Fibroblast of lung (primary cell): Measurements from ENCODE around the gene PFKP. TPM values are rescaled to one million over a fixed set of nuclear protein-coding genes. Genes with fewer than 3 reads are reported as not detected.
A peak's percentile ranks its signal among the peaks of the same experiment; 100 is the strongest.

ENCODE experiments used
- DNase-seq, 2 donors: peaks; one replicate each; pipeline versions ENCODE4 v3.0.0 to v3.0.0-alpha.2; 2010; ENCODE audit warnings: low read depth in 2 of 2
- H2AFZ ChIP-seq: 2 replicates; pipeline ENCODE4 v1.5.1; 2012; ENCODE audit warnings: low read length, control low read depth, inconsistent platforms
- H3K27ac ChIP-seq: 2 replicates; pipeline ENCODE4 v1.5.1; 2011; ENCODE audit warnings: low read length, control low read depth; ENCODE audit not compliant: insufficient read depth
- H3K27me3 ChIP-seq: 2 replicates; pipeline ENCODE4 v1.5.1; 2011; ENCODE audit warnings: mild to moderate bottlenecking, low read length; ENCODE audit not compliant: control insufficient read depth, insufficient read depth
- H3K36me3 ChIP-seq: 2 replicates; pipeline ENCODE4 v1.5.1; 2011; ENCODE audit warnings: low read length; ENCODE audit not compliant: control insufficient read depth, insufficient read depth
- H3K4me1 ChIP-seq: 2 replicates; pipeline ENCODE4 v1.5.1; 2011; ENCODE audit warnings: low read length; ENCODE audit not compliant: control insufficient read depth, insufficient read depth; ENCODE audit errors: extremely low read depth
- H3K4me2 ChIP-seq: 2 replicates; pipeline ENCODE4 v1.5.1; 2011; ENCODE audit warnings: low read length, control low read depth; ENCODE audit not compliant: insufficient read depth; ENCODE audit errors: extremely low read depth
- H3K4me3 ChIP-seq, 4 experiments: fragments of 200-600 bp in 1 of 4; sonication (generic) in 1 of 4; replicated peaks in 1 of 4; 2 replicates each; pipeline ENCODE4 v1.5.1; 2011 to 2016; ENCODE audit warnings: low read length in 4 of 4, low read depth in 3 of 4, mild to moderate bottlenecking in 3 of 4, control low read depth in 2 of 4, inconsistent platforms in 1 of 4, mixed read lengths in 1 of 4; ENCODE audit not compliant: insufficient read depth in 1 of 4; ENCODE audit errors: control extremely low read depth in 1 of 4
- H3K79me2 ChIP-seq: 2 replicates; pipeline ENCODE4 v1.5.1; 2012; ENCODE audit warnings: mild to moderate bottlenecking, low read length, inconsistent platforms; ENCODE audit not compliant: control insufficient read depth, insufficient read depth
- H3K9ac ChIP-seq: 2 replicates; pipeline ENCODE4 v1.5.1; 2011; ENCODE audit warnings: mild to moderate bottlenecking, low read length, control low read depth; ENCODE audit not compliant: insufficient read depth
- H3K9me3 ChIP-seq: 2 replicates; pipeline ENCODE4 v1.5.1; 2012; ENCODE audit warnings: low read depth, low read length; ENCODE audit not compliant: control insufficient read depth, insufficient read depth
- H4K20me1 ChIP-seq: 2 replicates; pipeline ENCODE4 v1.5.1; 2011; ENCODE audit warnings: low read length; ENCODE audit not compliant: control insufficient read depth, insufficient read depth; ENCODE audit errors: extremely low read depth
- EZH2 ChIP-seq: IDR thresholded peaks from 2 replicates; pipeline ENCODE4 v1.5.1; 2012; ENCODE audit warnings: low read length, control low read depth, mild to moderate bottlenecking; ENCODE audit errors: missing control alignments
- polyA plus RNA-seq, 2 donors: library from polyadenylated mRNA; depleted of rRNA in 1 of 2; stranded (reverse) in 1 of 2; unstranded in 1 of 2; fragments of >200 nt; gene quantifications; 2 replicates each; pipeline ENCODE4 v1.2.1, GENCODE V29; 2011 to 2012; ENCODE audit warnings: missing spikeins in 1 of 2
- total RNA-seq: library from RNA; depleted of rRNA; stranded (reverse); fragments of >200 nt; gene quantifications from 2 replicates; pipeline ENCODE4 v1.2.1, GENCODE V29; 2014
- TF ChIP-seq, protein P1 (sequence below), 2 donors: IDR thresholded peaks in 1 of 2; conservative IDR thresholded peaks in 1 of 2; 1 replicate in 1 of 2; 2 replicates in 1 of 2; pipeline ENCODE4 v1.5.1; 2011 to 2012; ENCODE audit warnings: low read length in 2 of 2, control low read depth in 1 of 2, inconsistent platforms in 1 of 2, low read depth in 1 of 2, mild to moderate bottlenecking in 1 of 2

Gene PFKP
- total and polyA plus RNA-seq, 2 donors (not counting 1 experiment from before 2014, with no cell fraction given), result 74.3 to 90.3 TPM

DNA sequence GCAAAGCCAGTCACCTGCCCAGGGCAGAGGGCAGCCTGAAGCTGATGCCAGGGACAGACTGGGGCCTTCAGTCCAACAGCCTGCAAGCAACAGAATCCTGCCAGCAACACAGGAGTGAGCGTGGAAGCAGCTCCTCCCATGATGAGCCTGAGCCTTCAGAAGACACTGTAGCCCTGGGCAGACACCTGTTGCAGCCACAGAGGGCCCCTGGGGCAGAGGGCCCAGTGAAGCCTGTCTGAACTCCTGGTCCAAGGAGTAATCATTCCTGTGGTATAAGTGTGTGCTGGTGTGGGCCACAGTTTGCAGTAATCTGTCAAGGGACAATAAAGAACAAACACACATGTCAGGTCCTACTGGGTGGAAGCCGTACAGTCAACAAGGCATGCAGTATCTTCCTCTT is 2.9 kb upstream of the PFKP start:
- no peak overlapping the region for H3K4me3 ChIP-seq
- no peak overlapping the region for H3K9ac ChIP-seq
- H3K27ac ChIP-seq, result no peak overlapping the region
- no peak for DNase-seq
- H3K4me1 ChIP-seq, result peaks cover 3% of the 10 kb centered on the region
- no peak for TF ChIP-seq EZH2
- TF ChIP-seq, protein P1, sequence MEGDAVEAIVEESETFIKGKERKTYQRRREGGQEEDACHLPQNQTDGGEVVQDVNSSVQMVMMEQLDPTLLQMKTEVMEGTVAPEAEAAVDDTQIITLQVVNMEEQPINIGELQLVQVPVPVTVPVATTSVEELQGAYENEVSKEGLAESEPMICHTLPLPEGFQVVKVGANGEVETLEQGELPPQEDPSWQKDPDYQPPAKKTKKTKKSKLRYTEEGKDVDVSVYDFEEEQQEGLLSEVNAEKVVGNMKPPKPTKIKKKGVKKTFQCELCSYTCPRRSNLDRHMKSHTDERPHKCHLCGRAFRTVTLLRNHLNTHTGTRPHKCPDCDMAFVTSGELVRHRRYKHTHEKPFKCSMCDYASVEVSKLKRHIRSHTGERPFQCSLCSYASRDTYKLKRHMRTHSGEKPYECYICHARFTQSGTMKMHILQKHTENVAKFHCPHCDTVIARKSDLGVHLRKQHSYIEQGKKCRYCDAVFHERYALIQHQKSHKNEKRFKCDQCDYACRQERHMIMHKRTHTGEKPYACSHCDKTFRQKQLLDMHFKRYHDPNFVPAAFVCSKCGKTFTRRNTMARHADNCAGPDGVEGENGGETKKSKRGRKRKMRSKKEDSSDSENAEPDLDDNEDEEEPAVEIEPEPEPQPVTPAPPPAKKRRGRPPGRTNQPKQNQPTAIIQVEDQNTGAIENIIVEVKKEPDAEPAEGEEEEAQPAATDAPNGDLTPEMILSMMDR (conservative IDR thresholded peaks at IDR 0.05 in 1 of 2, IDR thresholded peaks at IDR 0.05 in 1 of 2; ENCODE audit: low read depth in 1 of 2, low read length in 2 of 2), result no peak
- H3K27me3 ChIP-seq, result peaks cover 2% of the 10 kb centered on the region
- no peaks in the 10 kb centered on the region for H4K20me1 ChIP-seq
- H3K9me3 ChIP-seq, result no peaks in the 10 kb centered on the region
- H3K79me2 ChIP-seq, result peaks cover 16% of the 10 kb centered on the region
- no peak overlapping the region for H3K4me2 ChIP-seq
- no peaks in the 10 kb centered on the region for H3K36me3 ChIP-seq
- no peak overlapping the region for H2AFZ ChIP-seq

DNA sequence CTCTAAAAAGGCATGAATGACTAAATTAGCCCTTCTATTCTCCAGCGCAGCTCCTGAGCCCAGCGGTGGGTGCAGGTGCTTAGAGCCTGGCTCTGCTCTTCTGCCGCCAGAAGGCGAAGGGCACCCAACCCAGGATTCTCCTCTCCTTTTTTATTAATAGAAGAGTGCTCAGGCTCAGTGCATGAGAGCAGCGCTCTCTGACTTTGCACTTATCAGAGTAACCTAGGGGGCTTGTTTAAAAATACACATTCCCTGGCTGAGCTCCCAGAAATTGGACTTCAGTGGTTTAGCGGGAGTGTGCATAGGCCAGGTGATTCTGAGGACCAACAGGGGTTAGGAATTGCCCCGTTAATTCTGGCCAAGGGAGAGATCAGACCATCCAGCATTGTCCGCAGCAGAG is 1.7 kb upstream of the PFKP start:
- H4K20me1 ChIP-seq, result no peaks in the 10 kb centered on the region
- no peaks in the 10 kb centered on the region for H3K36me3 ChIP-seq
- no peak overlapping the region for H3K27ac ChIP-seq
- peaks cover 2% of the 10 kb centered on the region for H3K27me3 ChIP-seq
- H3K79me2 ChIP-seq, result peaks cover 28% of the 10 kb centered on the region
- no peak for DNase-seq
- peaks cover 7% of the 10 kb centered on the region for H3K4me1 ChIP-seq
- H3K9me3 ChIP-seq, result no peaks in the 10 kb centered on the region
- H3K9ac ChIP-seq, result no peak overlapping the region
- no peak overlapping the region for H3K4me3 ChIP-seq
- H3K4me2 ChIP-seq, result no peak overlapping the region
- no peak overlapping the region for H2AFZ ChIP-seq
- TF ChIP-seq EZH2, result no peak
- TF ChIP-seq, protein P1 (conservative IDR thresholded peaks at IDR 0.05 in 1 of 2, IDR thresholded peaks at IDR 0.05 in 1 of 2; ENCODE audit: low read depth in 1 of 2, low read length in 2 of 2), result no peak

DNA sequence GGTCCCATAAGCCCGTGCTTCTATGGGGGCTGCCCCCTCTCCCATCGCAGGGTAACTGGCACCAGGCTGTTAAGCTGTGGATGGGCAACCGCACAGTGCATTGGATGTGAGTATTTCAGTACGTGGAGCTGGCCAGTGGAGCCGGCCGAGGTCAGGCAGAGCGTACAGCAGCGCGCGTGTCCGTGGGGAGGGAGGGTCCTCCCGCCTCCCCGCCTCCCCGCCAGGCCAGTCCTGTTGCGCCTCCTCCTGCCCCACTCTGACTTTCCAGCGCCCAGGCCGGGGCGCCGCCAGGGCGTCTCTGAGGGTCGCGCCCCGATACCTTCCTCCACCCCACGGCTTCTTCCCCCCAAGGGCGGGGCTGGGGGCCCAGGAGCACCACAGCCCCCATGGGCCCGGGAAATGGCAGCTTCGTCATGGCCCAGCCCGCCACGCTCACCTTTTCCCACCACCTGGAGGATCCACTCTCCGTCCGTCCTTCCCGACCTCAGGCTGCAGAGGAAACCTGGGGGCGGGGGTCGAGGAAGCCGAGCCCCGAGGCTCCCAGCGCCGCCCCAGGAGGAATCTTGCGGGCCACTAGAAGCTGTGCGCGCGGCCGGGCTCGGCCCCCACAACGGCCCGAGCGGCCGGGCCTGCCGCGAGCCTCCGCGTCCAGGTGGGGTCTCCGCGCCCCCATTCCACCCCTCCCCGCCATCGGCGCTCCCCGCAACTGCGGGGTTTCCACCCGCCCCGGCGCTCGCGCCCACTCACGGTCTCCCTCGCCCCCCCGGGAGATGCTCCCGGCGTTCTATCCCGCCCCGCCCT is 831 bp upstream of the PFKP start:
- TF ChIP-seq EZH2, result no peak
- H3K9me3 ChIP-seq, result no peaks in the 10 kb centered on the region
- H3K9ac ChIP-seq, result no peak overlapping the region
- H2AFZ ChIP-seq, result no peak overlapping the region
- peak overlapping the region; percentile 78 for H3K4me2 ChIP-seq
- peaks cover 2% of the 10 kb centered on the region for H3K27me3 ChIP-seq
- DNase-seq, result no peak
- H3K27ac ChIP-seq, result no peak overlapping the region
- no peaks in the 10 kb centered on the region for H4K20me1 ChIP-seq
- H3K36me3 ChIP-seq, result no peaks in the 10 kb centered on the region
- H3K4me1 ChIP-seq, result peaks cover 9% of the 10 kb centered on the region
- H3K79me2 ChIP-seq, result peaks cover 36% of the 10 kb centered on the region
- peak overlapping the region in 3 of 4 experiments; percentile 40 to 83 (median 46) for H3K4me3 ChIP-seq
